ENCODE results near the gene ASPRV1. TPM values are rescaled to one million over a fixed set of nuclear protein-coding genes. Genes with fewer than 3 reads are reported as not detected.
A peak's percentile ranks its signal among the peaks of the same experiment; 100 is the strongest.

The ASPRV1 gene
- total RNA-seq, 1 experiment from 2014 or later: 1.3 TPM

GRCh38 chr2:69993708-69994107 is 32.3 kb upstream of the ASPRV1 start:
- TF ChIP-seq JUN (CRISPR knock-in tag; IDR thresholded peaks at IDR 0.05) (no peak), KAT7 (CRISPR knock-in tag; IDR thresholded peaks at IDR 0.05; ENCODE audit: borderline replicate concordance) (no peak)
- TF ChIP-seq, protein P1, sequence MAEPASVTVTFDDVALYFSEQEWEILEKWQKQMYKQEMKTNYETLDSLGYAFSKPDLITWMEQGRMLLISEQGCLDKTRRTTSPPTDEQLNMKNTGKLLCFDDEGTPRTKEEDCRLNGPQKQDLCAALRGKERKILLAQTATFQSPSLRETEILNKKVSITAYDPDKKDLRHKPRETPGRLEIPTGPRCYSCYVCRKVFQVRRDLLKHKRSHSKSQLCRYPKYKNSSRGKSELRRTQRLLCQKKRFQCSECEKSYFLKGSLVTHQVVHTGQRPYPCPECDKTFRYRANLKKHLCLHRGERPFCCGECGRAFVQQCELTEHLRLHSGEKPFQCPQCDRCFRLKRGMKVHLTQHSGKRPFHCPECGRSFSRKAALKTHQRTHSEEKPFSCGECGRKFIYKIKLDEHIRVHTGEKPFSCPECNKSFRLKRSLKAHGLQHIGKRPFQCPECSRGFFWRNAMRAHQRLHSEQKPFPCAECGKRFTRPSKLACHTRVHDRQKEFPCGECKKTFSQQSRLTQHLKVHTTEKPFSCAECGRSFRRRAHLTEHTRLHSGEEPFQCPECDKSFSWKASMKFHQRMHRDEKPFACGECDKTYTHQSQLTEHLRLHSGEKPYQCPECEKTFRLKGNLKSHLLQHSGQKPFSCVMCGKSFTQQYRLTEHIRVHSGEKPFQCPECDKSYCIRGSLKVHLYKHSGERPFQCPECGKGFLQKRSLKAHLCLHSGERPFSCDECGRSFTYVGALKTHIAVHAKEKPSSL (CRISPR knock-in tag; conservative IDR thresholded peaks at IDR 0.05): no peak
- no peak for DNase-seq (ENCODE audit: low spot score)
- no peaks in the 10 kb centered on the region for H3K27me3 Mint-ChIP-seq (ENCODE audit: low read depth)
- POLR2A ChIA-PET: no interaction called here
- H3K4me3 Mint-ChIP-seq: no peak overlapping the region
- peaks cover 25% of the 10 kb centered on the region for H3K4me1 Mint-ChIP-seq
- no peak for ATAC-seq
- no peaks in the 10 kb centered on the region for H3K36me3 Mint-ChIP-seq
- no peak overlapping the region for H3K27ac Mint-ChIP-seq
- H3K9me3 Mint-ChIP-seq: no peaks in the 10 kb centered on the region
- CTCF ChIA-PET: no interaction called here

- Mint-ChIP-seq H3K4me1 (peaks cover 23% of the 10 kb centered on the region), H3K27ac (peak overlapping the region; percentile 50; the same call in 1 of the 2 replicates), H3K4me3 (no peak overlapping the region), H3K27me3 (ENCODE audit: low read depth) (no peaks in the 10 kb centered on the region), H3K9me3 (no peaks in the 10 kb centered on the region), H3K36me3 (no peaks in the 10 kb centered on the region)
- CTCF ChIA-PET: no interaction called here
- TF ChIP-seq, protein P2, sequence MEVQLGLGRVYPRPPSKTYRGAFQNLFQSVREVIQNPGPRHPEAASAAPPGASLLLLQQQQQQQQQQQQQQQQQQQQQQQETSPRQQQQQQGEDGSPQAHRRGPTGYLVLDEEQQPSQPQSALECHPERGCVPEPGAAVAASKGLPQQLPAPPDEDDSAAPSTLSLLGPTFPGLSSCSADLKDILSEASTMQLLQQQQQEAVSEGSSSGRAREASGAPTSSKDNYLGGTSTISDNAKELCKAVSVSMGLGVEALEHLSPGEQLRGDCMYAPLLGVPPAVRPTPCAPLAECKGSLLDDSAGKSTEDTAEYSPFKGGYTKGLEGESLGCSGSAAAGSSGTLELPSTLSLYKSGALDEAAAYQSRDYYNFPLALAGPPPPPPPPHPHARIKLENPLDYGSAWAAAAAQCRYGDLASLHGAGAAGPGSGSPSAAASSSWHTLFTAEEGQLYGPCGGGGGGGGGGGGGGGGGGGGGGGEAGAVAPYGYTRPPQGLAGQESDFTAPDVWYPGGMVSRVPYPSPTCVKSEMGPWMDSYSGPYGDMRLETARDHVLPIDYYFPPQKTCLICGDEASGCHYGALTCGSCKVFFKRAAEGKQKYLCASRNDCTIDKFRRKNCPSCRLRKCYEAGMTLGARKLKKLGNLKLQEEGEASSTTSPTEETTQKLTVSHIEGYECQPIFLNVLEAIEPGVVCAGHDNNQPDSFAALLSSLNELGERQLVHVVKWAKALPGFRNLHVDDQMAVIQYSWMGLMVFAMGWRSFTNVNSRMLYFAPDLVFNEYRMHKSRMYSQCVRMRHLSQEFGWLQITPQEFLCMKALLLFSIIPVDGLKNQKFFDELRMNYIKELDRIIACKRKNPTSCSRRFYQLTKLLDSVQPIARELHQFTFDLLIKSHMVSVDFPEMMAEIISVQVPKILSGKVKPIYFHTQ (CRISPR knock-in tag; IDR thresholded peaks at IDR 0.05): no peak
- TF ChIP-seq STAT6 (CRISPR knock-in tag; conservative IDR thresholded peaks at IDR 0.05; ENCODE audit: low read depth) (no peak), ZNF317 (CRISPR knock-in tag; IDR thresholded peaks at IDR 0.05; ENCODE audit: borderline replicate concordance, low read depth) (no peak), ZSCAN18 (CRISPR knock-in tag; IDR thresholded peaks at IDR 0.05) (no peak), SOX15 (CRISPR knock-in tag; IDR thresholded peaks at IDR 0.05) (no peak), NFATC4 (CRISPR knock-in tag; IDR thresholded peaks at IDR 0.05) (no peak)
- TF ChIP-seq, protein P3, sequence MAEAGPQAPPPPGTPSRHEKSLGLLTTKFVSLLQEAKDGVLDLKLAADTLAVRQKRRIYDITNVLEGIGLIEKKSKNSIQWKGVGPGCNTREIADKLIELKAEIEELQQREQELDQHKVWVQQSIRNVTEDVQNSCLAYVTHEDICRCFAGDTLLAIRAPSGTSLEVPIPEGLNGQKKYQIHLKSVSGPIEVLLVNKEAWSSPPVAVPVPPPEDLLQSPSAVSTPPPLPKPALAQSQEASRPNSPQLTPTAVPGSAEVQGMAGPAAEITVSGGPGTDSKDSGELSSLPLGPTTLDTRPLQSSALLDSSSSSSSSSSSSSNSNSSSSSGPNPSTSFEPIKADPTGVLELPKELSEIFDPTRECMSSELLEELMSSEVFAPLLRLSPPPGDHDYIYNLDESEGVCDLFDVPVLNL (CRISPR knock-in tag; IDR thresholded peaks at IDR 0.05; ENCODE audit: borderline replicate concordance, low read depth): no peak
- DNase-seq (ENCODE audit: low spot score): no peak
- POLR2A ChIA-PET: no interaction called here
- no peak for ATAC-seq
Measured at GRCh38 chr2:69993048-69993565, 31.7 kb upstream of the ASPRV1 start.
